Stimulated activated naive B cell treated with anti-CD40 and anti-IgM and Interleukin-4, amounts not matched to agents 10 μg/mL and 1 μg/mL and 100 μg/mL, for 72 hours (primary cell): ENCODE data around the gene SLC8A1.

Source experiments
- ATAC-seq, 2 donors: fragments of 150-1000 bp; cut with Tn5 transposase; replicated peaks; 2 replicates each; pipeline ENCODE4 v1.10.0; 2021; ENCODE audit warnings: moderate library complexity in 1 of 2
- DNase-seq: peaks from one replicate; pipeline ENCODE4 v3.0.0; 2021
- H3K27ac Mint-ChIP-seq: one replicate; pipeline ENCODE4 v1.8.0; 2022; ENCODE audit warnings: mild to moderate bottlenecking, mixed read lengths
- H3K27me3 Mint-ChIP-seq, 2 donors: one replicate each; pipeline ENCODE4 v1.8.0; 2022; ENCODE audit warnings: mixed read lengths in 2 of 2
- H3K36me3 Mint-ChIP-seq, 2 donors: one replicate each; pipeline ENCODE4 v1.8.0; 2022; ENCODE audit warnings: mixed read lengths in 2 of 2, mild to moderate bottlenecking in 1 of 2
- H3K4me1 Mint-ChIP-seq, 2 donors: one replicate each; pipeline ENCODE4 v1.8.0; 2022; ENCODE audit warnings: mixed read lengths in 2 of 2, mild to moderate bottlenecking in 1 of 2
- H3K4me3 Mint-ChIP-seq, 2 donors: one replicate each; pipeline ENCODE4 v1.8.0; 2022; ENCODE audit warnings: mild to moderate bottlenecking in 2 of 2, mixed read lengths in 2 of 2, moderate library complexity in 1 of 2
- H3K9me3 Mint-ChIP-seq, 2 donors: one replicate each; pipeline ENCODE4 v1.8.0; 2022; ENCODE audit warnings: mixed read lengths in 2 of 2, mild to moderate bottlenecking in 1 of 2

Gene SLC8A1

GRCh38 chr2:40450066-40450795 lies 1.7 kb downstream of the SLC8A1 start:
- peaks cover 29 to 51% of the 10 kb centered on the region in 2 donors for H3K27me3 Mint-ChIP-seq
- no peak overlapping the region for H3K27ac Mint-ChIP-seq
- no peaks in the 10 kb centered on the region for H3K36me3 Mint-ChIP-seq
- peak overlapping the region; percentile 80 to 83 for H3K4me3 Mint-ChIP-seq
- peaks cover 19 to 31% of the 10 kb centered on the region in 2 donors for H3K4me1 Mint-ChIP-seq
- ATAC-seq (peak; percentile 12 to 19), DNase-seq (no peak)
- H3K9me3 Mint-ChIP-seq, result no peaks in the 10 kb centered on the region

DNA sequence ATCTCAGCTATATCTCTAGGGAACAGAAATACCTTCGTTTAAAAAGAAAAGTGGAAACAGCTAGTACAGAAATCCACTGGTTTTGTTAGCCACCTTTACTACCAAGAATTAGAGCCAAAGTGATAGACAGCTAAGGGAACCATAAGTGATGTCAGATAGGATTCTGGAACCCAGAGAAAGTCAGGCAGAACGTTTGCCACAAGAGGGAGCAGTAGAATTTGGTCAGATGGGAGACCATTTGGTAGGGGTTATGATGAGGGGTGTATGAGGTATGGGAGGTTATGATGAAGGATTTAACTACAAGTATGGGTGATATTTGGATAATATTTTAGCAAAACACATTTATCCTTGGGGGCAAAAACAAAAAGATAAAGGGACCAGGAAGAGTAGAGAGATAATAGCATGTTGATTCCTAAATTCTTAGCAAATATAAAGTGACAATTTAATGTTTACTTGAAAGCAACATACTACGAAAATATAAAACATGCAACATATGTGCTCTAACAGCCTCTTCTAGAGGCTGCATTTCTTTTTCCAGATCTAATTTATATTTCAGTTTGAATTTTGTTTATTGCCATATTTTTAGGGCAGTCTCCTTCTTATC lies 3.3 kb downstream of the SLC8A1 start:
- Mint-ChIP-seq H3K27ac (no peak overlapping the region), H3K4me3 (no peak overlapping the region), H3K4me1 (peaks cover 19 to 31% of the 10 kb centered on the region in 2 donors), H3K27me3 (peaks cover 29 to 46% of the 10 kb centered on the region in 2 donors), H3K36me3 (no peaks in the 10 kb centered on the region), H3K9me3 (no peaks in the 10 kb centered on the region)
- DNase-seq (no peak), ATAC-seq (no peak)

DNA sequence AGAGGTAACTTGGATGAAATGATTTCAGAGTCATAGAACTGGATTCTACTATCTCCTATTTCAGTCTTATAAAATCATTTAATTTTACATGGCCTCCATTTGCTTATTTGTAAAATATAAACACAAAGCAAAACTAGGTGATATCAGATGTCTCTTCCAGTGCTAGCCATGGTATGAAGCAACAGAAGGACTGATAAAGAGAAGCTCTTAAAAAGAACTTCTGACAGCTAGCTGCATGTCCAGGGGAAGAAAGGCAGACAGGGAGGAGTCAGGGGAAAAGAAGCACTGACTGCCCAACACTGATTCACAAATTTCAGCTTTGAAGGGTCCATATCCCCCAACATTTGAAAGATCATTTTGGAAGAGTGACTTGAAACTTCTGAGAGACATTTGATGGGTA lies 6.4 kb downstream of the SLC8A1 start:
- Mint-ChIP-seq H3K9me3 (no peaks in the 10 kb centered on the region), H3K4me1 (peaks cover 9 to 15% of the 10 kb centered on the region in 2 donors), H3K4me3 (no peak overlapping the region), H3K27me3 (peaks cover 4 to 16% of the 10 kb centered on the region in 2 donors), H3K27ac (no peak overlapping the region), H3K36me3 (no peaks in the 10 kb centered on the region)
- ATAC-seq, result no peak
- DNase-seq, result no peak

DNA sequence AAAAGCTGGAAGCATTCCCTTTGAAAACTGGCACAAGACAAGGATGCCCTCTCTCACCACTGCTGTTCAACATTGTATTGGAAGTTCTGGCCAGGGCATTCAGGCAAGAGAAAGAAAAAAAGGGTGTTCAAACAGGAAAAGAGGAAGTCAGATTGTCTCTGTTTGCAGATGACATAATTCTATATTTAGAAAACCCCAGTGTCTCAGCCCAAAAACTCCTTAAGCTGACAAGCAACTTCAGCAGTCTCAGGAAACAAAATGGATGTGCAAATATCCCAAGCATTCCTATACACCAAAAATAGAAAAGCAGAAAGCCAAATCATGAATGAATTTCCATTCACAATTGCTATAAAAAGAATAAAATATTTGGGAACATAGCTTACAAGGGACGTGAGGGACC lies 11.1 kb downstream of the SLC8A1 start:
- ATAC-seq, result no peak

DNA sequence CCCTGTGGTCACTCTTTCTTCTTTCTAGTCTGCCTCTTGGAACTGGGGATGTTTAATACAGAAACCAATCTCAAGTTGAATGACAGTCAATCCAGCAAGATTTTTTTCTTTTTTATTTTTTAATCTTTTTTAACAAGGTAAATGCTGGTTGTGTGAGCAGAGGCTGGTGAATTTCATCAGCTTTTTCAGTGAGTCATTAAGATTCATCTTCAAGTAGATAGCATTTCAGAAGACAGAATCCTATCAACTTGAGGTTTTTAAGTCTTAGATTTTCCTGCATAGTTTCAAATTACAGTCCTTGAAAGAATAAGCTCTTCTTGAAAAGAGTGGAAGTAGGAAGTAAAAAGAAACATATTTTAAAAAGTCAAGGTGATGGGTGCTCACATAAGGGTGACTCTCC lies 12.4 kb downstream of the SLC8A1 start:
- H3K4me1 Mint-ChIP-seq, result peaks cover 6 to 11% of the 10 kb centered on the region in 2 donors
- H3K4me3 Mint-ChIP-seq, result no peak overlapping the region
- ATAC-seq (no peak), DNase-seq (no peak)
- H3K27ac Mint-ChIP-seq, result no peak overlapping the region
- H3K36me3 Mint-ChIP-seq, result no peaks in the 10 kb centered on the region
- no peaks in the 10 kb centered on the region for H3K27me3 Mint-ChIP-seq
- no peaks in the 10 kb centered on the region for H3K9me3 Mint-ChIP-seq

More for the DNA sequence above, 11.1 kb downstream of the SLC8A1 start:
- Mint-ChIP-seq H3K27ac (no peak overlapping the region), H3K36me3 (no peaks in the 10 kb centered on the region), H3K27me3 (no peaks in the 10 kb centered on the region), H3K4me3 (no peak overlapping the region), H3K9me3 (no peaks in the 10 kb centered on the region), H3K4me1 (peaks cover 6 to 11% of the 10 kb centered on the region in 2 donors)
- no peak for DNase-seq

DNA sequence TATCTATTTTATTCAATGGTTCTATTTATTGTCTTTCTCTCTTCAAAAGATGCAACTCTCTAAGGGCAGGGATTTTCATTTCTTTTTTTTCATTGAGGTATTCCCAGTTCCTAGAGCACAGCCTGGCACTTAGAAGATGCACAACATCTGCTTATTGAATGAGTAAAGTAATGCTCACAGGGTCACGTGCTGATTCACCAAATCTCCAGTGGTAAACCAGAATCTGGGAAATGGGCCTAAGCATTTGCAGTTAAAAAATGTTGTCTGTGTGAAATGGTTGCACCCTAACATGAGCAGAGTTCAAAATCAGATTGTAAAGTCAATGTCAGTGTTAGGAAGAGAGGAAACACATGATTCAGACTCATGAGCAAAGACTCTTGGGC lies 15.8 kb downstream of the SLC8A1 start:
- H3K36me3 Mint-ChIP-seq, result no peaks in the 10 kb centered on the region
- no peak overlapping the region for H3K4me3 Mint-ChIP-seq
- H3K27ac Mint-ChIP-seq, result no peak overlapping the region
- ATAC-seq (no peak), DNase-seq (no peak)
- H3K4me1 Mint-ChIP-seq, result peaks cover 6 to 8% of the 10 kb centered on the region in 2 donors
- H3K27me3 Mint-ChIP-seq, result no peaks in the 10 kb centered on the region
- no peaks in the 10 kb centered on the region for H3K9me3 Mint-ChIP-seq

- no peak for DNase-seq
- ATAC-seq, result no peak
- Mint-ChIP-seq H3K4me1 (peaks cover 2 to 3% of the 10 kb centered on the region in 2 donors), H3K4me3 (no peak overlapping the region), H3K27ac (no peak overlapping the region), H3K9me3 (no peaks in the 10 kb centered on the region), H3K27me3 (no peaks in the 10 kb centered on the region), H3K36me3 (no peaks in the 10 kb centered on the region)
Observed at GRCh38 chr2:40435426-40436092, 16.3 kb downstream of the SLC8A1 start.

DNA sequence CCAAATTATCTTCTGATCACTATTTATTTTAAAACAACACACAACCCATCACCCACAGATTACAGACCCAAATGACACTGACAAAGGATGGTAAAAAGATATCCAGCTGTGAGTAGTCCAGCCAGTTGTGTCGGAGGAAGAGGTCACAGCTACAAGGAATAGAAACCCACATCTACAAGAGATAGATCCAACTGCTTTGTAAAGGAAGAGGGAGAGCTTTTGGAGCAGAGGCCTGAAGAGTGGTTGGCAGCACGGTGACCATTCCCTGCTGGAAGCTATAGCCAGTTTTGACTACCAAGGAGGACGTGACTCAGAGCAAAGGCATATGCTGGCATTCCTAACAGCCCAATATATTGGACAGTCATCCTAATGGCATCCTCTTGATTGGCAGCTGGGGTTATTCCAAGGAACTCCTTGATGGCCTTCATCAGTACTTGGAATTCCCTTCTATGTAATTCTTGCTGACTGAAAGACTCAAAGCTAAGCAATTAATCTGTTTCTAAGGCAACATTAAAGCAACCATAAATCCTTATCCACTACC lies 17.1 kb downstream of the SLC8A1 start:
- H3K36me3 Mint-ChIP-seq, result no peaks in the 10 kb centered on the region
- DNase-seq (no peak), ATAC-seq (no peak)
- no peak overlapping the region for H3K27ac Mint-ChIP-seq
- H3K9me3 Mint-ChIP-seq, result no peaks in the 10 kb centered on the region
- no peaks in the 10 kb centered on the region for H3K4me1 Mint-ChIP-seq
- no peak overlapping the region for H3K4me3 Mint-ChIP-seq
- no peaks in the 10 kb centered on the region for H3K27me3 Mint-ChIP-seq

GRCh38 chr2:40433736-40434135 lies 18.2 kb downstream of the SLC8A1 start:
- no peak for ATAC-seq
- H3K4me1 Mint-ChIP-seq, result no peaks in the 10 kb centered on the region
- no peak for DNase-seq
- no peak overlapping the region for H3K27ac Mint-ChIP-seq
- no peaks in the 10 kb centered on the region for H3K9me3 Mint-ChIP-seq
- H3K4me3 Mint-ChIP-seq, result no peak overlapping the region
- no peaks in the 10 kb centered on the region for H3K36me3 Mint-ChIP-seq
- no peaks in the 10 kb centered on the region for H3K27me3 Mint-ChIP-seq

GRCh38 chr2:40432921-40433483 lies 18.9 kb downstream of the SLC8A1 start:
- Mint-ChIP-seq H3K9me3 (no peaks in the 10 kb centered on the region), H3K4me1 (no peaks in the 10 kb centered on the region), H3K36me3 (no peaks in the 10 kb centered on the region), H3K27me3 (no peaks in the 10 kb centered on the region), H3K4me3 (no peak overlapping the region), H3K27ac (no peak overlapping the region)
- DNase-seq, result no peak
- ATAC-seq, result no peak

GRCh38 chr2:40431600-40431955 lies 20.3 kb downstream of the SLC8A1 start:
- H3K4me3 Mint-ChIP-seq, result no peak overlapping the region
- no peak overlapping the region for H3K27ac Mint-ChIP-seq
- H3K36me3 Mint-ChIP-seq, result no peaks in the 10 kb centered on the region
- ATAC-seq (peak; percentile 53 to 60), DNase-seq (no peak)
- H3K4me1 Mint-ChIP-seq, result no peaks in the 10 kb centered on the region
- no peaks in the 10 kb centered on the region for H3K27me3 Mint-ChIP-seq
- H3K9me3 Mint-ChIP-seq, result no peaks in the 10 kb centered on the region

DNA sequence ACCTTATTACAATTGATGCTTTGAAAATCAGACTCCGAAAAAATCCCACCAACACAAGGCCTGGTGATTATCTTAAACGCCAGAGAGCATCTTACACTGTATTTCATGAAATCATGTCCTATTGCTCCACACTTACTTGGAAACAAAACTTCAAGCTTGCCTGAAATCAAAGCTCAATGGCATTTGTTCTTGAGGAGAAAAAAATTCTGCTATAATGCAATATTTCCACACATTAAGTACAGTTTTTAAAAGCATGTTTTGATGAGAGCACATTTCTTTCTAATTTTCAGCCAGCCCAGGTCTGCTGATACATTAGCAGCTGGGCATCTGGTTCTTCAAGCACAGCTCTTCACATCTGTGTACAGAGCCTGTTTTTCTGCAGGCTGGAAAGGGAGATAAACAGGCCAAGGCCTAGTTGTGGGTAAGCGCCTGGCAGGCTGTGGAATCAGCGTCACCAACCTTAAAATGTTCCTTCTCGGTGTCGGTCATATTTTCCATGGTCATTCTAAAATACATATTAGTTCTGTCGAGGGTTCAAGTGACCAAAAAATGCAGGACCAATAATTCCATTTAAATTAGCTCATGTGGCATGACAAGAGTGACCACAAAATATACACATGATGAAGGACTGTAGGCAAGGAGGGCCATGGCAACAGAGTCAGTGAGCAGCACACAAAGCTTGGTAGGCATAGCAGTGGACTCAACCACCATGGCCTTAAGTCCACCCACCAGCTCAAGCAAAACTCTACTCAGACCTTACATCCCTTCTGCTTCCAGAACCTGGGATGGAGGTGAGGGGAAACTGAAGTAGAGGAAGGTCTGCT lies 20.9 kb downstream of the SLC8A1 start:
- no peak overlapping the region for H3K4me3 Mint-ChIP-seq
- no peaks in the 10 kb centered on the region for H3K4me1 Mint-ChIP-seq
- no peaks in the 10 kb centered on the region for H3K36me3 Mint-ChIP-seq
- H3K27ac Mint-ChIP-seq, result no peak overlapping the region
- H3K9me3 Mint-ChIP-seq, result no peaks in the 10 kb centered on the region
- H3K27me3 Mint-ChIP-seq, result no peaks in the 10 kb centered on the region
- DNase-seq (no peak), ATAC-seq (no peak)

- Mint-ChIP-seq H3K4me1 (no peaks in the 10 kb centered on the region), H3K9me3 (no peaks in the 10 kb centered on the region), H3K27me3 (no peaks in the 10 kb centered on the region), H3K27ac (no peak overlapping the region), H3K36me3 (no peaks in the 10 kb centered on the region), H3K4me3 (no peak overlapping the region)
- DNase-seq (no peak), ATAC-seq (no peak)
Observed at GRCh38 chr2:40428439-40428838, 23.5 kb downstream of the SLC8A1 start.
